GM12864 (cell line): Measurements from ENCODE around the gene KRT72.

Source experiments
- DNase-seq: peaks from one replicate; pipeline ENCODE4 v3.0.0-alpha.2; 2011; ENCODE audit warnings: low read depth
- H3K4me3 ChIP-seq: 2 replicates; pipeline ENCODE4 v1.5.1; 2011; ENCODE audit warnings: mild to moderate bottlenecking, low read depth, low read length, control low read depth
- CTCF ChIP-seq: IDR thresholded peaks from 2 replicates; pipeline ENCODE4 v1.5.1; 2011; ENCODE audit warnings: low read depth, mild to moderate bottlenecking, moderate library complexity, low read length, control low read depth, inconsistent platforms; ENCODE audit errors: missing control alignments

The KRT72 gene

GRCh38 chr12:52630599-52631200 is 29.4 kb upstream of the KRT72 start:
- TF ChIP-seq CTCF = no peak
- no peak overlapping the region for H3K4me3 ChIP-seq
- no peak for DNase-seq

GRCh38 chr12:52630008-52630500 is 28.8 kb upstream of the KRT72 start:
- no peak for DNase-seq
- no peak for TF ChIP-seq CTCF
- no peak overlapping the region for H3K4me3 ChIP-seq

GRCh38 chr12:52629281-52630007 is 28.2 kb upstream of the KRT72 start:
- no peak for TF ChIP-seq CTCF
- H3K4me3 ChIP-seq = no peak overlapping the region
- no peak for DNase-seq

- no peak for DNase-seq
- H3K4me3 ChIP-seq = no peak overlapping the region
- TF ChIP-seq CTCF = no peak
These were observed 27.6 kb upstream of the KRT72 start for GRCh38 chr12:52628841-52629240.

GRCh38 chr12:52628111-52628507 is 26.8 kb upstream of the KRT72 start:
- no peak for DNase-seq
- no peak overlapping the region for H3K4me3 ChIP-seq
- no peak for TF ChIP-seq CTCF

GRCh38 chr12:52627395-52628110 is 26.3 kb upstream of the KRT72 start:
- no peak for DNase-seq
- H3K4me3 ChIP-seq = no peak overlapping the region
- no peak for TF ChIP-seq CTCF
